Measurements from ENCODE around the gene TMEM271. TPM values are rescaled to one million over a fixed set of nuclear protein-coding genes. Genes with fewer than 3 reads are reported as not detected.
"Not testable (repeated sequence)": the region's sequence is repeated elsewhere in the genome, so short reads cannot be mapped to it uniquely, and the experiment has no call there.

TMEM271 gene
- total RNA-seq, 1 experiment from 2014 or later: not detected

GRCh38 chr4:612052-612748, 36.1 kb upstream of the TMEM271 start:
- DNase-seq (ENCODE audit: low read depth): no peak
- in situ Hi-C loops (cut with HindIII; ENCODE audit: low pct_unique_long_range_greater_than_20kb, low sequenced_read_pairs): no loop called here

DNA sequence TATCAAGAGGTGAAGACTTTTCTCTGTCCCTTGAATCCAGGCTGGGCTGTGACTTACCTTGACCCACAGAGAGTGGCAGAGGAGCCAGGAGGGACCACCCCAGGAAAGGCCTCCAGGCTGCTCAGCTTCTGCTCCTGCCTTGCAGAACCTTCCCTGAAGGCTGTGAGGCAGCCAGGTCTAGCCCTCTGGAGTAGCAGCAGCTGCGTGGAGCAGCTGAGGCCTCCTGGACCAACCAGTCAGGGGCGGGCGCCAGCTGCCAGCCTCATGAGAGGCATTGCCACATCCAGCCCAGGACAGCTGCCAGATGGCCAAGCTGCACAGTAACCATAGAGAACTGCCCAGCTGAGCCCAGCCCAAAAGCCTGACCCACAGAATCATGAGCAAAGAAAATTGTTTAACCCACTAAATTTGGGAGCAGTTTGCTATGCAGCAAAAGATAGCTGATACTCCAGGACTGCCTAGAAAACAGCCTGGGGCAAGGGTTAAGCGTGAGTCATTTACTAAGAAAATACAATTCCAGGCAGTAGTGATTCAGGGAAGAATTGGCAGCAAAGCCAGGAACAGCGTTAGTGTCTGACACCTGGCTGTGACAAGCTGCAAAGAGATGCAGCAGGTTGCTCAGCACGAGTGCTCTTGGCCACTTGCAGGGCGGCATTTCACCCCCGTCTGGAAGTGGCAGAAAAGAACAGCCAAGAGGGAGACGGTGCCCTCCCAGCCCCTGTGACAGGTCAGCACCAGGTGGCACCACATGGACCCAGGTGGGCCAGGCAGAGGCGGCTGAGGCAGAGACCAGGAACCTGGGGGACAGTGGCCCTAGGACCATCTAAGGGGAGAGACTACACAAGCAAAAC, 34.5 kb upstream of the TMEM271 start:
- in situ Hi-C loops (cut with HindIII; ENCODE audit: low pct_unique_long_range_greater_than_20kb, low sequenced_read_pairs): no loop called here
- DNase-seq (ENCODE audit: low read depth): peak; percentile 75

- in situ Hi-C loops (cut with HindIII; ENCODE audit: low pct_unique_long_range_greater_than_20kb, low sequenced_read_pairs): no loop called here
These were observed 33.4 kb upstream of the TMEM271 start for GRCh38 chr4:609400-610050.

GRCh38 chr4:608236-608635, 32.1 kb upstream of the TMEM271 start:
- in situ Hi-C loops (cut with HindIII; ENCODE audit: low pct_unique_long_range_greater_than_20kb, low sequenced_read_pairs): no loop called here
- no peak for DNase-seq (ENCODE audit: low read depth)

More at GRCh38 chr4:609400-610050, 33.4 kb upstream of the TMEM271 start:
- DNase-seq (ENCODE audit: low read depth): no peak

DNA sequence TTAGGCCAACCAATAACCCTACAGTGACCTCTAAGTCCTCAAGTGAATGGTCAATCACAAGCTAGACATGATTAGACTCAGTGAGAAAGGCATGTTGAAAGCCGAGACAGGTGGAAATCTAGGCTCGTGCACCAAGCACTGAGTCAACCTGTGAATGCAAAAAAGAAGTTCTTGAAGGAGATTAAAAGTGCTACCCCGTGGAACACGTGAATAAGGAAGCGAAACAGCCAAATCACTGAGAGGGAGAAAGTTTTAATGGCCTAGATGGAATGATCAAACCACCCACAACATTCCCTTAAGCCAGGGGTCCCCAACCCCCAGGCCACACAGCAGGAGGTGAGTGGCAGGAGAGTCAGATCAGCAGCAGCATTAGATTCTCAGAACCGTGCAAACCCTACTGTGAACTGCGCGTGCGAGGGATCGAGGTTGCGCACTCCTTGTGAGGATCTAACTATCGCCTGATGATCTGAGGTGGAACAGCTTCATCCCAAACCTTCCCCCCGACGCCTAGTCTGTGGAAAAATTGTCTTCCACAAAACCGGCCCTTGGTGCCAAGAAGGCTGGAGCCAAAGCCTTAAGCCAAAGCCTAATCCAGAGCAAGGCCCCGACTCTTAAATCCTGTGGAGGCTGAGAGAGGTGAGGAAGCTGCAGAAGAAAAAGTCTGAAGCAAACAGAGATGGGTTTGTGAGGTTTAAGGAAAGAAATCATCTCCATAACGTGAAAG, 29.8 kb upstream of the TMEM271 start:
- in situ Hi-C loops (cut with HindIII; ENCODE audit: low pct_unique_long_range_greater_than_20kb, low sequenced_read_pairs): no loop called here
- no peak for DNase-seq (ENCODE audit: low read depth)

GRCh38 chr4:604131-604530, 28.0 kb upstream of the TMEM271 start:
- in situ Hi-C loops (cut with HindIII; ENCODE audit: low pct_unique_long_range_greater_than_20kb, low sequenced_read_pairs): no loop called here
- DNase-seq (ENCODE audit: low read depth): no peak

DNA sequence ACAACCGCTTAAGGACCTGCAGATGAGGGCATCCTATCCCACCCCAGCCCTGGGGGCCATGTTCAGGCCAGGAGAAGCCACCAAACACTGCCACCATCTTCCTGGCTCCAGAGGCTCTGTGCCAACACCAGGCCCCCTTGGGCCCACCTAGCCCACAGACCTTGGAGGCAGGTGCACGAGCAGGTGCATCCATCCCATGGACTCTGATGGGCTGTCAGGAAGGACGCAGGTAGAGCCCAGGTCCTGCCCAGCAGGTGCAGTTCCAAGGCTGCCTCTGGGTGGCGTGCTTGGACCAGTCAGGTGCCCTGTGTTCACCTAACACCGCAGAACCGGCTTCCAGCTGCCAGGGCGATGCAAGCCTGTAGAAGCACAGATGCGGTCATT, 26.5 kb upstream of the TMEM271 start:
- no peak for DNase-seq (ENCODE audit: low read depth)

GRCh38 chr4:601612-602558, 25.8 kb upstream of the TMEM271 start:
- in situ Hi-C loops (cut with HindIII; ENCODE audit: low pct_unique_long_range_greater_than_20kb, low sequenced_read_pairs): no loop called here
- DNase-seq (ENCODE audit: low read depth): no peak

More for the DNA sequence above, 26.5 kb upstream of the TMEM271 start:
- in situ Hi-C loops (cut with HindIII; ENCODE audit: low pct_unique_long_range_greater_than_20kb, low sequenced_read_pairs): no loop called here

- in situ Hi-C loops (cut with HindIII; ENCODE audit: low pct_unique_long_range_greater_than_20kb, low sequenced_read_pairs): no loop called here
- no peak for DNase-seq (ENCODE audit: low read depth)
These were observed 24.9 kb upstream of the TMEM271 start for GRCh38 chr4:600850-601515.

DNA sequence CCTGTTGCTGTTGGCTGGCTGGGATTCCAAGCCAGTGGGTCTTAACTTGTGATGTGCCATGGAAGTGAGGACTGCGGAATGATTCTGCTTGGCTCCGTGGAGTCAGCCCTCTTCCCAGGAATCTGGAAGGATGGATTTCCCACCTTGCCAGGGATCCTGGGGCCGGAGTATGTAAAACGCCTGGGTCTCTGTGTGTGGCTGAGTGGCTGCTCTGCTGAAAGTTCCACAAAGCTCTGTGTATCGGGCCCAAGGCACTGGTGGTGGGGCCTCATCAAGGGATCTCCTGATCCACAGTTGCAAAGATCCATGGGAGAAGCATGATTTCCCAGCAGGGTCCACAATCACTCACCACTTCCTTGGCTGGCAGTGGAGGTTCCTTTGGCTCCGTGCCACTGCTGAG, 24.1 kb upstream of the TMEM271 start:
- DNase-seq (ENCODE audit: low read depth): no peak

DNA sequence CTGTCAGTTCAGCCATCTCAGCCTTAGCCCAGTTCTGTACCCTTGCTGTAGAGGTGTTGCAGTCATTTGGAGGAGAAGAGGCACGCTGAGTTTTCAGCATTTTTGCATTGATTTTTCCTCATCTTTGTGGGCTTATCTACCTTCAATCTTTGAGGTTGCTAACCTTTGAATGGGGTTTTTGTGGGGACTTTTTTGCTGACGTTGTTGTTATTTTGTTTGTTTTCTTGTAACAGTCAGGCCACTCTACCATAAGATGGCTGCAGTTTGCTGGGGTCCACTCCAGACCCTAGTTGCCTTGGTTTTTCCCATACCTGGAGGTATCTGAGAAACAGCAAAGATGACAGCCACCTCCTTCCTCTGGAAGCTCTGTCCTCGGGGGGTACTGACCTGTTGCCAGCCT, 22.8 kb upstream of the TMEM271 start:
- in situ Hi-C loops (cut with HindIII; ENCODE audit: low pct_unique_long_range_greater_than_20kb, low sequenced_read_pairs): no loop called here
- no peak for DNase-seq (ENCODE audit: low read depth)

More for the DNA sequence above, 24.1 kb upstream of the TMEM271 start:
- in situ Hi-C loops (cut with HindIII; ENCODE audit: low pct_unique_long_range_greater_than_20kb, low sequenced_read_pairs): no loop called here

- no peak for DNase-seq (ENCODE audit: low read depth)
- in situ Hi-C loops (cut with HindIII; ENCODE audit: low pct_unique_long_range_greater_than_20kb, low sequenced_read_pairs): no loop called here
These were observed 16.9 kb upstream of the TMEM271 start for GRCh38 chr4:592825-593520.

GRCh38 chr4:592178-592577, 16.1 kb upstream of the TMEM271 start:
- DNase-seq (ENCODE audit: low read depth); in situ Hi-C loops (cut with HindIII; ENCODE audit: low pct_unique_long_range_greater_than_20kb, low sequenced_read_pairs): not testable (repeated sequence)

GRCh38 chr4:590313-590841, 14.3 kb upstream of the TMEM271 start:
- in situ Hi-C loops (cut with HindIII; ENCODE audit: low pct_unique_long_range_greater_than_20kb, low sequenced_read_pairs): no loop called here
- no peak for DNase-seq (ENCODE audit: low read depth)

DNA sequence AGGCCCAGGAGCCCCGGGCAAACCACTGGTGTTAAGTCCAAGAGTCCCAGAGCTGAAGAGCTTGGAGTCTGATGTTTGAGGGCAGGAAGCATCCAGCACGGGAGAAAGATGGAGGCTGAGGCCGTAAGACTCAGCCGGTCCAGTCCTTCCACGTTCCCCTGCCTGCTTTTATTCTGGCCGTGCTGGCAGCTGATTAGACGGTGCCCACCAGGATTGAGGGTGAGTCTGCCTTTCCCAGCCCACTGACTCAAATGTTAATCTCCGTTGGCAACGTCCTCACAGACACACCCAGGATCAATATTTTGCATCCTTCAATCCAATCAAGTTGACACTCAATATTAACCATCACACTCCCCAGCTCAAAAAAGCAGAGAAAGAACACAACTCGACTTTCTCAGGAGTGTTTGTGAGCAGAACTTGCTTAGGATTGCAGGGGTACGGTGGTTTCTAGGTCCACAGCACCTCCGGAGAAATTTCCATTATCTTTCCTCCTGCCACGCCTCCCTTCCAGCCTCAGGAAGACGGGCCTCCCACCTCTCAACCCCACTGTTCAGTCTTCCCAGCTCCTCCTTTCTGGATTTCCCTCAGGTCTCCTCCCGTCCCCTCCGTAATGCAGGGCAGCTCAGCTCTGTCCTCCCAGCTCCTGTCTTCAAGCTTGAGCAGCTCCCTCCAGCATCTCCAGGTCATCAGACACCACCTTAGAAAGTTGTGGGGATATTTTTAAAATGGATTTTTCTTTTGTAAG, 13.3 kb upstream of the TMEM271 start:
- in situ Hi-C loops (cut with HindIII; ENCODE audit: low pct_unique_long_range_greater_than_20kb, low sequenced_read_pairs): no loop called here
- no peak for DNase-seq (ENCODE audit: low read depth)
